GM06990 (cell line): ENCODE measurements around the gene GIMAP8.

ENCODE experiments used
- DNase-seq: peaks from one replicate; pipeline ENCODE4 v3.0.0-alpha.2; 2011; ENCODE audit not compliant: insufficient read length; ENCODE audit errors: extremely low read depth
- H3K27me3 ChIP-seq: replicated peaks from 2 replicates; pipeline ENCODE4 v1.6.0; 2011; ENCODE audit warnings: low read length; ENCODE audit not compliant: control insufficient read depth, insufficient read depth
- H3K36me3 ChIP-seq: 2 replicates; pipeline ENCODE4 v1.5.1; 2011; ENCODE audit warnings: low read length; ENCODE audit not compliant: control insufficient read depth, insufficient read depth
- H3K4me3 ChIP-seq: replicated peaks from 2 replicates; pipeline ENCODE4 v1.5.1; 2011; ENCODE audit warnings: low read depth, mild to moderate bottlenecking, control low read depth, low read length
- TF ChIP-seq, protein P1 (sequence below): IDR thresholded peaks from 2 replicates; pipeline ENCODE4 v1.5.1; 2011; ENCODE audit warnings: low read length, control low read depth, mild to moderate bottlenecking, inconsistent platforms; ENCODE audit not compliant: insufficient read depth, poor library complexity, severe bottlenecking

Gene GIMAP8

DNA sequence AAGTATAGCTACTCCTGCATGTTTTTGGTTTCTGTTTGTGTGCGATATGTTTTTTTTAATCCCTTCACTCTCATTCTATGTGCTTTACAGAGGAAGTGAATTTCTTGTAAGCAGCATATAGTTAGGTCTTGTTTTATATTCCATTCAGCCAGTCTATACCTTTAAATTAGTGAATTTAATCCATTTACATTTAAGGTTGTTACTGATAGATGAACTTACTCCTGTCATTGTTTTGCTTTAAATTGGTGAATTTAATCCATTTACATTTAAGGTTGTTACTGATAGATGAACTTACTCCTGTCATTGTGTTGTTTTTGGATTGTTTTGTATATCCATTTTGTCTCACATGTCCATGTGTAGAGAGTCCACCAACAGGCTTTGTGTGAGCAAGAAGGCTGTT is 11.1 kb downstream of the GIMAP8 start:
- DNase-seq: no peak
- Histone ChIP-seq H3K27me3 (no peaks in the 10 kb centered on the region), H3K36me3 (no peaks in the 10 kb centered on the region; the same call in 1 of the 2 replicates), H3K4me3 (no peak overlapping the region)
- TF ChIP-seq, protein P1, sequence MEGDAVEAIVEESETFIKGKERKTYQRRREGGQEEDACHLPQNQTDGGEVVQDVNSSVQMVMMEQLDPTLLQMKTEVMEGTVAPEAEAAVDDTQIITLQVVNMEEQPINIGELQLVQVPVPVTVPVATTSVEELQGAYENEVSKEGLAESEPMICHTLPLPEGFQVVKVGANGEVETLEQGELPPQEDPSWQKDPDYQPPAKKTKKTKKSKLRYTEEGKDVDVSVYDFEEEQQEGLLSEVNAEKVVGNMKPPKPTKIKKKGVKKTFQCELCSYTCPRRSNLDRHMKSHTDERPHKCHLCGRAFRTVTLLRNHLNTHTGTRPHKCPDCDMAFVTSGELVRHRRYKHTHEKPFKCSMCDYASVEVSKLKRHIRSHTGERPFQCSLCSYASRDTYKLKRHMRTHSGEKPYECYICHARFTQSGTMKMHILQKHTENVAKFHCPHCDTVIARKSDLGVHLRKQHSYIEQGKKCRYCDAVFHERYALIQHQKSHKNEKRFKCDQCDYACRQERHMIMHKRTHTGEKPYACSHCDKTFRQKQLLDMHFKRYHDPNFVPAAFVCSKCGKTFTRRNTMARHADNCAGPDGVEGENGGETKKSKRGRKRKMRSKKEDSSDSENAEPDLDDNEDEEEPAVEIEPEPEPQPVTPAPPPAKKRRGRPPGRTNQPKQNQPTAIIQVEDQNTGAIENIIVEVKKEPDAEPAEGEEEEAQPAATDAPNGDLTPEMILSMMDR: no peak

DNA sequence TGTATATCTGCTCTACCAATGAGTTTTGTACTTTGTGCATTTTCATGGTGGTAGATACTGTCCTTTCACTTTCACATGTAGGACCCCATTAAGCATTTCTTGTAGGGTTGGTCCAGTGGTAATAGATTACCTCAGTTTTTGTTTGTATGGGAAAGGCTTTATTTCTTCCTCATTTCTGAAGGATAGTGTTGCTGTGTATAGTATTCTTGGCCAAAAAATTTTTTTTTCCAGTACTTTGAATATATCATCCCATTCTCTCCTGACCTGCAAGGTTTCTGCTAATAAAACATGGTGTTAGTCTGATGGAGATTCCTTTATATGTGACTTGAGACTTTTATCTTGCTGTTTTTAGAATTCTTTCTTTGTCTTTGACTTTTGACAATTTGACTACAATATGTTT is 12.0 kb downstream of the GIMAP8 start:
- TF ChIP-seq, protein P1: no peak
- H3K27me3 ChIP-seq: no peaks in the 10 kb centered on the region
- peaks cover 4% of the 10 kb centered on the region for H3K36me3 ChIP-seq
- no peak overlapping the region for H3K4me3 ChIP-seq
- no peak for DNase-seq

DNA sequence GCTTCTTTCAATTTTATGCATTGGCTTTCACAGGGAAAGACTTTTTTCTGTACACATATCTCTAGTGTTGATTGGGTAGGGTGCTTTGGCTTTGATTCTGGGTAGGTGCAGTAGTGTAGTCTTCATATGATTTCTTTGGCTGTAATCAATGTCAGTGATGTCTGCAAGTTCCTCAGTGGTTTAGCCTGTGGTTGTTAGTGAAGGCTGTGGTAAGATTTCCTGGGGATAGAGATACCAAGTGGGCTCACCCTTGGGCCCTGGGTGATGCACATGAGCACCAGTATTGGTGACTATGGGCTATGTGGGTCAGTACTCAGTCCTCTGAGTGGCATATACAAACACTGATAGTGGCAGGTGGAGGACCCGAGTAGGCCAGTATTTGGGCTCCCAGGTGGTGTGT is 13.0 kb downstream of the GIMAP8 start:
- Histone ChIP-seq H3K27me3 (no peaks in the 10 kb centered on the region), H3K4me3 (no peak overlapping the region), H3K36me3 (peaks cover 4% of the 10 kb centered on the region)
- TF ChIP-seq, protein P1: no peak
- DNase-seq: no peak

DNA sequence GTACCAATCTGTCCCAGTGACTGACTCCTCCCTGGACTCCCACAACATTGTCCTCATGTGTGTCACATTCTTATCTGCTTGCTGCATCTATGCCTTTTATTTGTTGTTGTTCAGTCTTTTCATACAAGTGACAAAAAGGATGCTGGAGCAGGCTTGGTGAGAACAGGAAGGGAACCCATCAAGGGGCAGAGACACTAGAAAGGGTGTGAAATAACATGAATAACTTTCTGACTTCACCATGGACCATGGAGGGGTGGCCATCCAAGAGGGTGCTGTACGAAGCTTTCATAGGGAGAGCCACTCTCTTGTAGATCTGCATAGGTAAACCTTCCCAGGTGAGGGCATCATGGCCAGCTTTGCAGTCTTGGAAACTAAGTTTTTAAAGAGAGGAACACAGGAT is 14.5 kb downstream of the GIMAP8 start:
- Histone ChIP-seq H3K4me3 (no peak overlapping the region), H3K36me3 (peaks cover 5% of the 10 kb centered on the region), H3K27me3 (no peaks in the 10 kb centered on the region)
- TF ChIP-seq, protein P1: no peak
- no peak for DNase-seq

DNA sequence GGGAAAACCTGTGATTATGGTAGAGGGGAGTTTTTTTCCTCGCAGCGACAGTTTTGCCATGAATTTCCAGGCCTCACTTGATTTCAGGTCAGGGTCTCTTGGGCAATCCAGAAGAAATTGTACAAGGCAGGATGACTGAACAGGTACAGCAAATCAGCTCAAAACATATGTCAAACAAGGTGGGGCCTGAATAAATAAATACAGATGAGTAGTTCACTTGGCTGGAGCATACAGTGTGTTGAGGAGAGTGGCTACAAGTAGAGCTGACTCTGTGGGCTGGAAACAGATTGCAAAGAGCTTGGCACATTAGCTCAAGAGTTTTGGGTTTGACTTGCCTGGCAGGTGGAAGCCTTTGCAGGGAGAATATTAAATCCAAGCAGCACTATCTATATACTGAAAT is 15.0 kb downstream of the GIMAP8 start:
- TF ChIP-seq, protein P1: no peak

DNA sequence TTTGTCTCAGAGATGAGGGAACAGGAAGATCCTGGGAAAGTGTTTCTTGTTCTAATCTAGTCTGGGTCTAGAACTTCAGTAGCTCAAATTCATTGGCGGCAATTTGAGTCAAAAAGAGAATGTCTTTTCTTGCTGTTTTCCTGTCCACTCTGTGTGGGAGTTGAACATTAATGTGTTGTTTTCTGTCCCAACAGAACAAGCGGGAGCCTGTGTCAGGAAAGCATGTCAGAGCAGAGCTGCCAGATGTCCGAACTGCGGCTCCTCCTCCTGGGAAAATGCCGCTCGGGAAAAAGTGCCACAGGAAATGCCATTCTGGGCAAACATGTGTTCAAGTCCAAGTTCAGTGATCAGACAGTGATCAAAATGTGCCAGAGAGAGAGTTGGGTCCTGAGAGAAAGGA is 16.0 kb downstream of the GIMAP8 start:
- Histone ChIP-seq H3K4me3 (no peak overlapping the region), H3K36me3 (peaks cover 5% of the 10 kb centered on the region), H3K27me3 (no peaks in the 10 kb centered on the region)
- TF ChIP-seq, protein P1: no peak
- no peak for DNase-seq

More for the DNA sequence above, 15.0 kb downstream of the GIMAP8 start:
- Histone ChIP-seq H3K27me3 (no peaks in the 10 kb centered on the region), H3K4me3 (no peak overlapping the region), H3K36me3 (peaks cover 5% of the 10 kb centered on the region)
- DNase-seq: no peak
